Breast epithelium (tissue), 3 donors: ENCODE results near the gene GNAQ.

Source experiments
- POLR2A ChIP-seq: fragments of 450-650 bp; IDR thresholded peaks from one replicate; pipeline ENCODE4 v1.6.1; 2016; ENCODE audit warnings: antibody characterized with exemption, mild to moderate bottlenecking, moderate library complexity
- POLR2AphosphoS5 ChIP-seq, 3 donors: sonication (generic); formaldehyde crosslinking; IDR thresholded peaks; one replicate each; pipeline ENCODE4 v1.6.1; 2017; ENCODE audit warnings: antibody characterized with exemption in 3 of 3
- TF ChIP-seq, protein P1 (sequence below), 3 donors: fragments of 450-650 bp; IDR thresholded peaks; one replicate each; pipeline ENCODE4 v1.5.1; 2016 to 2017; ENCODE audit warnings: antibody characterized with exemption in 3 of 3, mild to moderate bottlenecking in 3 of 3, moderate library complexity in 3 of 3

DNA sequence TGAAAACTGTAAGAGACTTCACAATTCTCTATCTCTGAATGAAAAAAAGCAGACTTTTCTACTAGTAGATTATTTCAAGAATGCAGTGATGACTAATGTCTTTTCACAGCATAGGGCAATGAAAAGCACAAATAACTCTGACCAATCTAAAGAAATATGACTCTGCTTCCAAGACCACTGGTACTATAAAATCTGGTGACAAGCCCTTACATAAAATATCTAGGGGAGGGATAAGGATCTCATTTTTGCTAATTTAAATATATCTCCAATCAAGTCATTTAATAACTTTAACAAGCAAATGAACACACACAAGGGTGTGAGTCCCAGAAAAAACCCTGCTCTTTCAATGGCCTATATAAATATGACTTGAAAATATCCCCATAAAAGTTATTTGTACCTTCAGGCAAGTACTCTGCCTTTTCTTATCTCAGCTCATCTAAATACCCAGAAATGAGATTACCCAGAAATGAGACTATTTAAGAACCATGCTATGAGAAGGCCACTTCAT lies 105.2 kb downstream of the GNAQ start:
- TF ChIP-seq POLR2A (no peak), POLR2AphosphoS5 (IDR thresholded peaks at IDR 0.05) (no peak)
- TF ChIP-seq, protein P1, sequence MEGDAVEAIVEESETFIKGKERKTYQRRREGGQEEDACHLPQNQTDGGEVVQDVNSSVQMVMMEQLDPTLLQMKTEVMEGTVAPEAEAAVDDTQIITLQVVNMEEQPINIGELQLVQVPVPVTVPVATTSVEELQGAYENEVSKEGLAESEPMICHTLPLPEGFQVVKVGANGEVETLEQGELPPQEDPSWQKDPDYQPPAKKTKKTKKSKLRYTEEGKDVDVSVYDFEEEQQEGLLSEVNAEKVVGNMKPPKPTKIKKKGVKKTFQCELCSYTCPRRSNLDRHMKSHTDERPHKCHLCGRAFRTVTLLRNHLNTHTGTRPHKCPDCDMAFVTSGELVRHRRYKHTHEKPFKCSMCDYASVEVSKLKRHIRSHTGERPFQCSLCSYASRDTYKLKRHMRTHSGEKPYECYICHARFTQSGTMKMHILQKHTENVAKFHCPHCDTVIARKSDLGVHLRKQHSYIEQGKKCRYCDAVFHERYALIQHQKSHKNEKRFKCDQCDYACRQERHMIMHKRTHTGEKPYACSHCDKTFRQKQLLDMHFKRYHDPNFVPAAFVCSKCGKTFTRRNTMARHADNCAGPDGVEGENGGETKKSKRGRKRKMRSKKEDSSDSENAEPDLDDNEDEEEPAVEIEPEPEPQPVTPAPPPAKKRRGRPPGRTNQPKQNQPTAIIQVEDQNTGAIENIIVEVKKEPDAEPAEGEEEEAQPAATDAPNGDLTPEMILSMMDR (IDR thresholded peaks at IDR 0.05), result no peak
